ENCODE data around the gene B4GALNT4.

B4GALNT4 gene

DNA sequence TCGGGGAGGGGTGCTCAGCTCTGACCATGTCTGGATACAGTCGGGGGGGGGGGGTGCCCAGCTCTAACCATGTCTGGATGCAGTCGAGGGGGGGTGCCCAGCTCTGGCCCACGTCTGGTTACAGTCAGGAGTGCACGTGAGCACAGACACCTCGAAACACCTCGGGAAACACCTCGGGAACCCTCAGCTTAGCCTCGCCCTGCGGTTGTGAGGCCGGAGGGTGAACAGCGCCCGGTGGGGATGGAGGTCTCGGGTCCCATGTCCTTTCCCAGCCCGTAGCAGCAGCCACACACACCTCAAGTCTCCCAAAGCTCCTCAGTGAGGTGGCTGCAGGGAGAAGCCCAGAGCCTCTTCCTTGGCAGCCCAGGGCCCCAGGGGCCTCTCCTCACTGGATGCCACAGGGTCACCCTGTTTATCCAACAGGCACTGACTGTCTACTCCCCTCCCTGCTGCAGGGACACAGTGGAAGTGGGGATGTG lies 43.4 kb downstream of the B4GALNT4 start:
- Mint-ChIP-seq H3K27me3 (ENCODE audit: low read depth) (peaks cover 35% of the 10 kb centered on the region), H3K9me3 (no peaks in the 10 kb centered on the region), H3K27ac (no peak overlapping the region), H3K36me3 (ENCODE audit: low read depth) (no peaks in the 10 kb centered on the region), H3K4me3 (no peak overlapping the region), H3K4me1 (peaks cover 5% of the 10 kb centered on the region)
- TF ChIP-seq, protein P1, sequence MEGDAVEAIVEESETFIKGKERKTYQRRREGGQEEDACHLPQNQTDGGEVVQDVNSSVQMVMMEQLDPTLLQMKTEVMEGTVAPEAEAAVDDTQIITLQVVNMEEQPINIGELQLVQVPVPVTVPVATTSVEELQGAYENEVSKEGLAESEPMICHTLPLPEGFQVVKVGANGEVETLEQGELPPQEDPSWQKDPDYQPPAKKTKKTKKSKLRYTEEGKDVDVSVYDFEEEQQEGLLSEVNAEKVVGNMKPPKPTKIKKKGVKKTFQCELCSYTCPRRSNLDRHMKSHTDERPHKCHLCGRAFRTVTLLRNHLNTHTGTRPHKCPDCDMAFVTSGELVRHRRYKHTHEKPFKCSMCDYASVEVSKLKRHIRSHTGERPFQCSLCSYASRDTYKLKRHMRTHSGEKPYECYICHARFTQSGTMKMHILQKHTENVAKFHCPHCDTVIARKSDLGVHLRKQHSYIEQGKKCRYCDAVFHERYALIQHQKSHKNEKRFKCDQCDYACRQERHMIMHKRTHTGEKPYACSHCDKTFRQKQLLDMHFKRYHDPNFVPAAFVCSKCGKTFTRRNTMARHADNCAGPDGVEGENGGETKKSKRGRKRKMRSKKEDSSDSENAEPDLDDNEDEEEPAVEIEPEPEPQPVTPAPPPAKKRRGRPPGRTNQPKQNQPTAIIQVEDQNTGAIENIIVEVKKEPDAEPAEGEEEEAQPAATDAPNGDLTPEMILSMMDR (IDR thresholded peaks at IDR 0.05; ENCODE audit: unreplicated experiment in 3 of 3), result no peak

DNA sequence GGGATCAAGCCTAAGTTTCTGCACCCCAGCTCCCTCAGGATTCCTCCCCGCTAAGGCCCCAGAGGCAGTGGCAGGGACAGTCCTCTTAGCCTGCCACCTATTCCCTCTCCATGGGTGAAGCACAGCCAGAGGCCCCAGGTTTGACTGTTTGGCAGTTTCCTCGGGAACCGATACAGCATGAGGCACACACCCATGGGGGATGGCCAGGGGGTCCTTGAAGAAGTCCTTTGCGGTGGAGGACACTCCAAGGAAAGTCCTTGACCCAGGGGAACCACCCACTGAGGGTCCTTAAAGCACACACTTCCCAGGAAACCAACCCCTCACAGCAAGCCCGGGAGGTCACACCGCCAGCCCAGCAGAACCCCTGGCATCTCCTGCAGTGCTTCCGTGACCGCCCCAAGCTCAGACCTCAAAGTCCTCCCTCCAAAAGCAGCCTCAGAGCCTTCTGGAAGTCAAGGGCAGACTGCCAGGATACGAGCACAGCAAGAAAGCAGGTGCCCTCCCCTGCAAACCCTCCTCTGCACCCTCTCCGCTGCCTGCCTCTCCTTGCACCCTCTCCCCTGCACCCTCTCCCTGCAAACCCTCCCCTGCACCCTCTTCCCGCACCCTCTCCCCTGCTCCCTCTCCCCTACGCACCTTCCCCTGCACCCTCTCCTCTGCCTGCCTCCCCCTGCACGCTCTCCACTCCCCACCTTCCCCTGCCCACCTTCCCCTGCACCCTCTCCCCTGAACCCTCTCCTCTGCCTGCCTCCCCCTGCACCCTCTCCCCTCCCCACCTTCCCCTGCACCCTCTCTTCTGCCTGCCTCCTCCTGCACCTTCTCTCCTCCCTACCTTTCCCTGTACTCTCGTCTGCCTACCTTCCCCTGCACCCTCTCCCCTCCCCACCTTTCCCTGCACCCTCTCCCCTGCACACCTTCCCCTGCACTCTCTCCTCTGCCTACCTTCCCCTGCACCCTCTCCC lies 44.1 kb downstream of the B4GALNT4 start:
- peaks cover 5% of the 10 kb centered on the region for H3K4me1 Mint-ChIP-seq
- TF ChIP-seq, protein P1 (IDR thresholded peaks at IDR 0.05; ENCODE audit: unreplicated experiment in 3 of 3), result no peak
- no peaks in the 10 kb centered on the region for H3K36me3 Mint-ChIP-seq (ENCODE audit: low read depth)
- no peak overlapping the region for H3K27ac Mint-ChIP-seq
- H3K4me3 Mint-ChIP-seq, result peak overlapping the region in 2 of 3 experiments; percentile 13 to 14
- H3K9me3 Mint-ChIP-seq, result no peaks in the 10 kb centered on the region
- peaks cover 39% of the 10 kb centered on the region for H3K27me3 Mint-ChIP-seq (ENCODE audit: low read depth)

DNA sequence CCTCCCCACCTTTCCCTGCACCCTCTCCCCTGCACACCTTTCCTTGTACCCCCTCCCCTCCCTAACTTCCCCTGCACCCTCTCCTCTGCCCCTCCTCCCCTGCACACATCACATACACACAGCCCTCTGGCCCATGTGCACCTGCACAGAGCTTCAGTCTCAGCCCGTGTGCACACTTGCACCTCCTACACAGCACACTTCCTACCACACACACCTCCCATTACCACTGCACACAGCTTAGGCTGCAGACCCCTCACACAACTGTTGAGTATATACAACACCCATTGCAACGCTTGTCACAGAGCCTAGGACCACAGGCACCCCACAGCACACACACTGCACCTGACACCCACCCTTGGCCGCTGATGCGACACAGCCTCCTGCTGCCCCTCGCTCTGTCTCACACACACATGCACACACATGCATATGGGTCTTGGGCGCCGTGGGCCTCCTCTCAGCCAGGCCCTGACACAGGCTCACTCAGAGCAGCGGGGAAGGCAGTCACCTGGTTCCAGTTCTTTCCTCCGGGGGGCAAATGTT lies 45.1 kb downstream of the B4GALNT4 start:
- no peak overlapping the region for H3K27ac Mint-ChIP-seq
- no peaks in the 10 kb centered on the region for H3K9me3 Mint-ChIP-seq
- TF ChIP-seq, protein P1 (IDR thresholded peaks at IDR 0.05; ENCODE audit: unreplicated experiment in 3 of 3), result no peak
- H3K27me3 Mint-ChIP-seq (ENCODE audit: low read depth), result peaks cover 46% of the 10 kb centered on the region
- no peaks in the 10 kb centered on the region for H3K36me3 Mint-ChIP-seq (ENCODE audit: low read depth)
- H3K4me1 Mint-ChIP-seq, result peaks cover 5% of the 10 kb centered on the region
- H3K4me3 Mint-ChIP-seq, result peak overlapping the region in 2 of 3 experiments; percentile 6 to 50

DNA sequence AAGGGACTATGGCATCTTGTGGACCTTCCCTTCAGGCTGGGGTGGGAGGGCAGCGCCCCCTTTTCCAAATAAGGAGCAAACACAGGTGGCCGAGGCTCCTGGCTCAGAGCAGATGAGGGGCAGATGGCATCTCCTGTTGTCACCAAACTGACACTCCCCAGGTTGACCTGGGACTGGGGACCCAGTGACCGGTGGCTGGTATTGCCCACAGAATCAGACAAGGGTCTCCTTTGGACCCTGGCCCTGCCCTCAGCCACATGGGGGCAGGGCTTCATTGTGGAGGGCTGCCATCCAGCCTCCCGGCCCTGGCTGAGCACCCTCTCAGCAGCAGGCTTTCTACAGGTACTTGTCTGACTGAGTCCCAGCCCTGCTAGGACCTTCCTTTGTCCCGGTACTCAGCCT lies 46.3 kb downstream of the B4GALNT4 start:
- Mint-ChIP-seq H3K36me3 (ENCODE audit: low read depth) (no peaks in the 10 kb centered on the region), H3K4me1 (peaks cover 5% of the 10 kb centered on the region), H3K4me3 (peak overlapping the region; percentile 49 to 70 (median 55)), H3K27me3 (ENCODE audit: low read depth) (peaks cover 50% of the 10 kb centered on the region), H3K9me3 (no peaks in the 10 kb centered on the region), H3K27ac (no peak overlapping the region)
- TF ChIP-seq, protein P1 (IDR thresholded peaks at IDR 0.05; ENCODE audit: unreplicated experiment in 3 of 3), result no peak

DNA sequence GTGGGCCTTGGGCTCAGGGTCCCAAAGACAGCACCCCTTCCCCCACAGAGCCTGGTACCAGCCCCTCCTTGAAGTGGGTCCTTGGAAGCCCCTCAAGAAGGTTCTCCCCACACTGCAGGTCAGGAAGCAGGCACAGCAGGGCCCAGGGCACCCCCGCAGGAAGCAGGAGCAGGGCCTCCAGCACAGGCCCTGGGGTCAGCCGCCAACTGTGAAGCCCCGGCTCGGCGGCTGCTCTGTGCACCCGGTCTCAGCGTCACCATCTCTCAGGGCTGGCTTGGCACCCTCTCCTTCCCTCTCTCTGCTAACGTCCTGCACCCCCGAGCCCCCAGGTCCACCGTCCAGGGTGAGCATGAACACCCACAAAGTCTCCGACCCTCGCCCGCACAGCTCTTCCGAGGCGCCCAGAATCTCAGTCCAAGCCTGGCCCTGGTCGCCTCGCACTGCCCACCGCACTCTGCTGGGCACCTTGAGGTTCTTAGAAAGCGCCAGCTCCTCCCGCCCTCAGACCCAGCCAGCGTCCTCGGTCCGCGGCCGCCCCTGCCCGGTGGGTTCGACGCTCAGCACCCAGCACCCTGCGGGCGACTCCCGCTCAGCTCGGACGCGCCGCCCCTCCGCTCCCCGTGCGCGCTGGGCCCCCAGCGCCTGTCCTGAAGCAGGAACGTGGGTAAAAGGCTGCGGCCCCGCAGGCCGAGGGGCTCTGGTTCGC lies 46.9 kb downstream of the B4GALNT4 start:
- Mint-ChIP-seq H3K4me1 (peaks cover 5% of the 10 kb centered on the region), H3K27me3 (ENCODE audit: low read depth) (peaks cover 50% of the 10 kb centered on the region), H3K36me3 (ENCODE audit: low read depth) (no peaks in the 10 kb centered on the region), H3K4me3 (peak overlapping the region; percentile 49 to 70 (median 55)), H3K9me3 (no peaks in the 10 kb centered on the region), H3K27ac (peak overlapping the region in 1 of 3 experiments; percentile 35)
- TF ChIP-seq, protein P1 (IDR thresholded peaks at IDR 0.05; ENCODE audit: unreplicated experiment in 3 of 3), result no peak
